GM20000 (cell line): Measurements from ENCODE around the gene ACSF3.
"Not testable (repeated sequence)": the region's sequence is repeated elsewhere in the genome, so short reads cannot be mapped to it uniquely, and the experiment has no call there.

Experiments
- DNase-seq: peaks from one replicate; pipeline ENCODE4 v3.0.0; 2012; ENCODE audit warnings: low spot score
- CTCF ChIP-seq: IDR thresholded peaks from 2 replicates; pipeline ENCODE4 v1.5.1; 2012; ENCODE audit warnings: mild to moderate bottlenecking, control low read depth; ENCODE audit errors: extremely low read depth, missing control alignments

ACSF3 gene

DNA sequence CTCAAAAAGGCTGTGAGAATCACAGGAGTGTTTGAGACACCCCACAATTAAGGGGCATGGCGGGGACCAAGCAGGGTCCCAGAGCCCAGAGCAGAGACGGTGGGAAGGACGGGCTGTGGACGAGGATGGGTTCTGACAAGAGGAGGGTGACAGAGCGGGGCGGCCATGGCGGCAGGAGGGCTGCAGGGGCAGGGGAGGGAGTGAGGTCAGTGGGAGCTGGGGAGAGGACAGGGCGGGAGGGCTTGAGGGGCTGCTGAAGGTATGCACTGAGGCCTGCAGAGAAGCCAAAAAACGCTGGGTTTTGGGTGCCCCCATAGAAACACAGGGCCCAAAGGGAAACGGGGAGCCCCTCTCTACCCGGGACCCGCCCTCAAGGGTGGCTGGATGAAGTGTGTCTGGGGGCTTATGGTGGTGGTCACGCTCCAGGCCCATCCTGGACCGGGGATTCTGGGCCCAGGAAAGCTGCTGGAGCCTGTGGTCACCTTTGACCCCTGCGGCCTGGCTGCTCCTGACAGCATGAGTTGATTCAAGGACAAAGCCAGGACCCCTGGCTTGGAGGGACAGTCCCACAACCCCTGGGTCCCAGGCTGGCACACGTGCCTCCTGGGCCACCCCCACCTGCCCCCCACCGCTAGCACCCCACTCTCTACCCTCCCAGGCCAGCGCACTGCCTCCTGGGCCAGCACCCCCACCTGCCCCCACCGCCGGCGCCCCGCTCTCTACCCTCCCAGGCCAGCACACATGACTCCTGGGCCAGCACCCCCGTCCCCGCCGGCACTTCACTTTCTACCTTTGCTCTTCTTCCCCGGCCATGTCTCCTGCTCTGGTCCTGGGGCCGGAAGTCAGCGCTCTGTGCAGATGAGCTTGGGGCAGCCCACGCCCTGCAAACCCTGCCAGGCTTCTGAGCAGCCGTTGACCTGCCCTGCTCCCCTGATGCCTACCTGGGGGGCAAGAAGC, 31.0 kb upstream of the ACSF3 start:
- no peak for DNase-seq
- no peak for TF ChIP-seq CTCF

- no peak for TF ChIP-seq CTCF
- DNase-seq: no peak
Measured at GRCh38 chr16:89063768-89064320, 29.8 kb upstream of the ACSF3 start.

GRCh38 chr16:89064606-89065457, 28.8 kb upstream of the ACSF3 start:
- TF ChIP-seq CTCF: no peak
- no peak for DNase-seq

DNA sequence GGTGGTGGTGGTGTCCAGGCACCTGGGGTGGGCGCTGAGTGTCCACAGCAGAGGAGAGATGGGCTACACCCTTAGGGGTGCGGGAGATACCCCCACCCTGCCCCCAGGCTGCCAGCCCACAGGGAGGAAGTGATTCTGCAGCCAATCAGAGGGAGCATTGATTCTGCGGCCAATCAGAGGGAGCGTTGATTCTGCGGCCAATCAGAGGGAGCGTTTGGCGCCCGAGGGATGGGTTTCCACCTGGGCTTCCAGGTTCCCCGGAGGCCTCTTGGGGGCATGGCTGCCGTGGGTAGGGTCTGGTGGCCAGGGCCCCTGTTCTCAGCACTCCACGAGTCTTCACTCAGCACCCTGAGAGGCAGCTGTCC, 28.2 kb upstream of the ACSF3 start:
- no peak for DNase-seq
- no peak for TF ChIP-seq CTCF

- DNase-seq: no peak
- no peak for TF ChIP-seq CTCF
Measured at GRCh38 chr16:89066721-89067120, 26.9 kb upstream of the ACSF3 start.

DNA sequence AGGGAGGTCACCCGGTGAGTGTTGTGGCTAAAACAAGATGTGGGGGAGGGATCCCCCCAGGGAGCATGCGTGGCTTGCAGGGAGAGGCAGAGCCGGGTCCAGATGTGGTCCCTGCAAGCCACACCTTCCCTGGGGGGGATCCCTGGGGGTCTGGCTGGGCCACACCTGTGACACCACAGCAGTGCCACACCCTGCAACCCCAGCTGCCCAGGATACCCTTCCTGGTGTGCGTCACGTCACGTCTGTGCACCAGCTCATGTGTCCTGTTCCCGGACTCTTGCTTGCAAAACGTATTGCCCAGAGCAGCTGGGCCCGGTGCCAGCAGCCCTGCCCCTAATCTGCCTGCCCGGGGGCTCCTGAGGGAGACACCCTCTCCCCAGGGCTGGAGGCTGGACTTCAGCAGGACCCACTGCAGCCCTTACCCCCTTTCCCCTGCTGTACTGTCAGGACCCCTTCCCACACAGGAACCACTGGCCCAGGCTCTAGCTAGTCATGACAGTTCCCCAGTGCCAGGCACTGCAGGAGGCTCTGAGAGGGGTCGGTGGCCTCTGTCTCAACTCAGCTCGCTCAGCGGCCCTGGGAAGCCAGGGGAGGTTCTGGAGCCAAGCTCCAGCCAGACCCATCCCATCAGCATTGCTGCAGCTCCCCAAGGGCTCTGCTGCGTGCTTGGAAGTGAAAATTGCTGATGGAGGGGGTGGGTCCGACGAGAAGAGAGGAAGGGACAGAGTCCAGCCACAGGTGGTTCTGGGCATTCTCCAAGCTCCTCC, 25.8 kb upstream of the ACSF3 start:
- no peak for TF ChIP-seq CTCF
- no peak for DNase-seq

GRCh38 chr16:89068814-89069616, 24.6 kb upstream of the ACSF3 start:
- not testable (repeated sequence) for DNase-seq
